Breast epithelium (tissue), 3 donors: Measurements from ENCODE around the gene ANKRD53.

Experiments
- POLR2A ChIP-seq: fragments of 450-650 bp; IDR thresholded peaks from one replicate; pipeline ENCODE4 v1.6.1; 2016; ENCODE audit warnings: antibody characterized with exemption, mild to moderate bottlenecking, moderate library complexity
- POLR2AphosphoS5 ChIP-seq, 3 donors: sonication (generic); formaldehyde crosslinking; IDR thresholded peaks; one replicate each; pipeline ENCODE4 v1.6.1; 2017; ENCODE audit warnings: antibody characterized with exemption in 3 of 3
- TF ChIP-seq, protein P1 (sequence below), 3 donors: fragments of 450-650 bp; IDR thresholded peaks; one replicate each; pipeline ENCODE4 v1.5.1; 2016 to 2017; ENCODE audit warnings: antibody characterized with exemption in 3 of 3, mild to moderate bottlenecking in 3 of 3, moderate library complexity in 3 of 3

DNA sequence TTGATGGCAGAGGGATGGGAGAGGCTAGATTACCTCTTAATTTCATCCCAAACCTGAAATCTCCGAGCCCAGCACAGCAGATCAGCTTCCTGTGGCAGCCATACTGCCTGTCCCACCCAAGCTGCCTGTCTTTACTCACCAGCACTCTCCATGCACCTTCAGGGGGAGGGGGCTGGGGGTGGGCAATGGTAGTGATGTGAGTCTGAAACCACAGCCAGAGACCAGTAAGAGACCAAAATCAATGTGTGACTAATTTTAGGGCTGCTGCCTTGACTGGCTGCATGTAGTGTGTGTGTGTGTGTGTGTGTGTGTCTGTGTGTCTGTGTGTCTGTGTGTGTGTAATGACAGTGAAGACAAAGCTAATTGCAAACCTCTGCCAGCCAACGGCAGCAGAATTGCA, 27.9 kb downstream of the ANKRD53 start:
- no peak for TF ChIP-seq POLR2A
- TF ChIP-seq, protein P1, sequence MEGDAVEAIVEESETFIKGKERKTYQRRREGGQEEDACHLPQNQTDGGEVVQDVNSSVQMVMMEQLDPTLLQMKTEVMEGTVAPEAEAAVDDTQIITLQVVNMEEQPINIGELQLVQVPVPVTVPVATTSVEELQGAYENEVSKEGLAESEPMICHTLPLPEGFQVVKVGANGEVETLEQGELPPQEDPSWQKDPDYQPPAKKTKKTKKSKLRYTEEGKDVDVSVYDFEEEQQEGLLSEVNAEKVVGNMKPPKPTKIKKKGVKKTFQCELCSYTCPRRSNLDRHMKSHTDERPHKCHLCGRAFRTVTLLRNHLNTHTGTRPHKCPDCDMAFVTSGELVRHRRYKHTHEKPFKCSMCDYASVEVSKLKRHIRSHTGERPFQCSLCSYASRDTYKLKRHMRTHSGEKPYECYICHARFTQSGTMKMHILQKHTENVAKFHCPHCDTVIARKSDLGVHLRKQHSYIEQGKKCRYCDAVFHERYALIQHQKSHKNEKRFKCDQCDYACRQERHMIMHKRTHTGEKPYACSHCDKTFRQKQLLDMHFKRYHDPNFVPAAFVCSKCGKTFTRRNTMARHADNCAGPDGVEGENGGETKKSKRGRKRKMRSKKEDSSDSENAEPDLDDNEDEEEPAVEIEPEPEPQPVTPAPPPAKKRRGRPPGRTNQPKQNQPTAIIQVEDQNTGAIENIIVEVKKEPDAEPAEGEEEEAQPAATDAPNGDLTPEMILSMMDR (IDR thresholded peaks at IDR 0.05) = no peak
- no peak for TF ChIP-seq POLR2AphosphoS5 (IDR thresholded peaks at IDR 0.05)
